Esophagus muscularis mucosa (tissue), 4 donors: ENCODE results near the gene CC2D2B.

ENCODE experiments used
- EP300 ChIP-seq: sonication (generic); formaldehyde crosslinking; IDR thresholded peaks from one replicate; pipeline ENCODE4 v1.6.1; 2017; ENCODE audit warnings: antibody characterized with exemption
- POLR2A ChIP-seq: fragments of 450-650 bp; IDR thresholded peaks from one replicate; pipeline ENCODE4 v1.6.1; 2017; ENCODE audit warnings: antibody characterized with exemption, moderate library complexity, mild to moderate bottlenecking, low read depth
- TF ChIP-seq, protein P1 (sequence below), 3 experiments: fragments of 200-600 bp in 2 of 3; fragments of 450-650 bp in 1 of 3; sonication (generic) in 2 of 3; IDR thresholded peaks; one replicate each; pipeline ENCODE4 v1.5.1; 2017 to 2019; ENCODE audit warnings: antibody characterized with exemption in 3 of 3, mild to moderate bottlenecking in 2 of 3, moderate library complexity in 1 of 3

DNA sequence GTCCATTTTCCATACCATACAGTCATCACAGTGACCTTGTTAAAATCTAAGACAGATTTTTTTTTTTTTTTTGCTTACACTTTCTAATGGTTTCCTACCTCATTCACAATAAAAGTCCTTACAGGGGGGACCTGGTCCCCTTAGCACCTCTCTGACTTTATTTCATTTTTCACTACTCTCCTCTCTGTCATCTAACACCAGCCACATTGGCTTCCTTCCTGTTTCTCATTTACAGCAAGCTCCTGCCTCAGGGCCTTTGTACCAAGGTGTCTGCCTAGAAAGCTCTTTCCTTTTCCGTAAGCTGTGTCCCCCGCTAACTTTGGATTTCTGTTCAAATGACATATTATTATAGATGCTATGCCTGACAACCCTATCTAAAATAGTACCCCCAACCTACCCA lies 27.7 kb downstream of the CC2D2B start:
- TF ChIP-seq, protein P1, sequence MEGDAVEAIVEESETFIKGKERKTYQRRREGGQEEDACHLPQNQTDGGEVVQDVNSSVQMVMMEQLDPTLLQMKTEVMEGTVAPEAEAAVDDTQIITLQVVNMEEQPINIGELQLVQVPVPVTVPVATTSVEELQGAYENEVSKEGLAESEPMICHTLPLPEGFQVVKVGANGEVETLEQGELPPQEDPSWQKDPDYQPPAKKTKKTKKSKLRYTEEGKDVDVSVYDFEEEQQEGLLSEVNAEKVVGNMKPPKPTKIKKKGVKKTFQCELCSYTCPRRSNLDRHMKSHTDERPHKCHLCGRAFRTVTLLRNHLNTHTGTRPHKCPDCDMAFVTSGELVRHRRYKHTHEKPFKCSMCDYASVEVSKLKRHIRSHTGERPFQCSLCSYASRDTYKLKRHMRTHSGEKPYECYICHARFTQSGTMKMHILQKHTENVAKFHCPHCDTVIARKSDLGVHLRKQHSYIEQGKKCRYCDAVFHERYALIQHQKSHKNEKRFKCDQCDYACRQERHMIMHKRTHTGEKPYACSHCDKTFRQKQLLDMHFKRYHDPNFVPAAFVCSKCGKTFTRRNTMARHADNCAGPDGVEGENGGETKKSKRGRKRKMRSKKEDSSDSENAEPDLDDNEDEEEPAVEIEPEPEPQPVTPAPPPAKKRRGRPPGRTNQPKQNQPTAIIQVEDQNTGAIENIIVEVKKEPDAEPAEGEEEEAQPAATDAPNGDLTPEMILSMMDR (IDR thresholded peaks at IDR 0.05): no peak
- TF ChIP-seq POLR2A: no peak
- no peak for TF ChIP-seq EP300
